Measurements from ENCODE around the gene MANF. TPM values are rescaled to one million over a fixed set of nuclear protein-coding genes. Genes with fewer than 3 reads are reported as not detected.

Gene MANF
- total and polyA plus RNA-seq, 2 of the 13 experiments (the other 11 are each of a cell fraction or from before 2014, with no cell fraction given) = 55.4 to 269 TPM

- no peak; the same call in 1 of the 2 replicates for TF ChIP-seq TFAP4 (IDR thresholded peaks at IDR 0.05; ENCODE audit: borderline replicate concordance, low read depth)
- peak; percentile 83 for TF ChIP-seq ZNF234 (CRISPR knock-in tag; conservative IDR thresholded peaks at IDR 0.05)
- peak; percentile 94 for TF ChIP-seq GMEB1 (CRISPR knock-in tag; IDR thresholded peaks at IDR 0.05; ENCODE audit: borderline replicate concordance)
- TF ChIP-seq ZNF773 (CRISPR knock-in tag; IDR thresholded peaks at IDR 0.05; ENCODE audit: borderline replicate concordance) = no peak
- TF ChIP-seq ZNF451 (CRISPR knock-in tag; IDR thresholded peaks at IDR 0.05) = peak; percentile 93
- TF ChIP-seq TSC22D2 (CRISPR knock-in tag; IDR thresholded peaks at IDR 0.05; ENCODE audit: borderline replicate concordance) = 0 out of 2 replicates have a peak, but pooled peaks have one; percentile 8
- TF ChIP-seq FOXC1 (CRISPR knock-in tag; IDR thresholded peaks at IDR 0.05; ENCODE audit: borderline replicate concordance) = peak; percentile 91
- TF ChIP-seq ZNF333 (CRISPR knock-in tag; IDR thresholded peaks at IDR 0.05; ENCODE audit: borderline replicate concordance) = no peak; the same call in 1 of the 2 replicates
- TF ChIP-seq, protein P1, sequence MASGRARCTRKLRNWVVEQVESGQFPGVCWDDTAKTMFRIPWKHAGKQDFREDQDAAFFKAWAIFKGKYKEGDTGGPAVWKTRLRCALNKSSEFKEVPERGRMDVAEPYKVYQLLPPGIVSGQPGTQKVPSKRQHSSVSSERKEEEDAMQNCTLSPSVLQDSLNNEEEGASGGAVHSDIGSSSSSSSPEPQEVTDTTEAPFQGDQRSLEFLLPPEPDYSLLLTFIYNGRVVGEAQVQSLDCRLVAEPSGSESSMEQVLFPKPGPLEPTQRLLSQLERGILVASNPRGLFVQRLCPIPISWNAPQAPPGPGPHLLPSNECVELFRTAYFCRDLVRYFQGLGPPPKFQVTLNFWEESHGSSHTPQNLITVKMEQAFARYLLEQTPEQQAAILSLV (CRISPR knock-in tag; IDR thresholded peaks at IDR 0.05; ENCODE audit: borderline replicate concordance) = 0 out of 2 replicates have a peak, but pooled peaks have one; percentile 28
- no peak for TF ChIP-seq HMGA1 (CRISPR knock-in tag; conservative IDR thresholded peaks at IDR 0.05)
- no peak for TF ChIP-seq ZHX1 (CRISPR knock-in tag; IDR thresholded peaks at IDR 0.05; ENCODE audit: low read depth)
- TF ChIP-seq, protein P2, sequence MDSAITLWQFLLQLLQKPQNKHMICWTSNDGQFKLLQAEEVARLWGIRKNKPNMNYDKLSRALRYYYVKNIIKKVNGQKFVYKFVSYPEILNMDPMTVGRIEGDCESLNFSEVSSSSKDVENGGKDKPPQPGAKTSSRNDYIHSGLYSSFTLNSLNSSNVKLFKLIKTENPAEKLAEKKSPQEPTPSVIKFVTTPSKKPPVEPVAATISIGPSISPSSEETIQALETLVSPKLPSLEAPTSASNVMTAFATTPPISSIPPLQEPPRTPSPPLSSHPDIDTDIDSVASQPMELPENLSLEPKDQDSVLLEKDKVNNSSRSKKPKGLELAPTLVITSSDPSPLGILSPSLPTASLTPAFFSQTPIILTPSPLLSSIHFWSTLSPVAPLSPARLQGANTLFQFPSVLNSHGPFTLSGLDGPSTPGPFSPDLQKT (CRISPR knock-in tag; IDR thresholded peaks at IDR 0.05; ENCODE audit: borderline replicate concordance) = no peak
- TF ChIP-seq NBN (conservative IDR thresholded peaks at IDR 0.05) = no peak
- TF ChIP-seq PCBP2 (optimal IDR thresholded peaks at IDR 0.05; ENCODE audit: low read depth, low read length, poor library complexity, severe bottlenecking) = no peak
- no peak for TF ChIP-seq CBX2 (IDR thresholded peaks at IDR 0.05; ENCODE audit: low read depth, low read length)
- TF ChIP-seq CBX2 (CRISPR knock-in tag; IDR thresholded peaks at IDR 0.05; ENCODE audit: low read depth) = no peak
- no peak for TF ChIP-seq ZNF780A (CRISPR knock-in tag; IDR thresholded peaks at IDR 0.05)
- no peak for TF ChIP-seq ZNF546 (CRISPR knock-in tag; conservative IDR thresholded peaks at IDR 0.05)
- no peak for TF ChIP-seq ZNF674 (CRISPR knock-in tag; IDR thresholded peaks at IDR 0.05; ENCODE audit: low read depth)
- TF ChIP-seq SOX5 (CRISPR knock-in tag; IDR thresholded peaks at IDR 0.05; ENCODE audit: borderline replicate concordance) = peak; percentile 23; the same call in 1 of the 2 replicates
- TF ChIP-seq NFATC3 (CRISPR knock-in tag; IDR thresholded peaks at IDR 0.05) = 0 out of 2 replicates have a peak, but pooled peaks have one; percentile 75
- TF ChIP-seq ZNF652 (CRISPR knock-in tag; IDR thresholded peaks at IDR 0.05; ENCODE audit: borderline replicate concordance, low read depth) = no peak
Observed at GRCh38 chr3:51384726-51385473, at the start of gene MANF (continued).

All from HepG2 (cell line).